Upper lobe of left lung (tissue), 4 donors: ENCODE measurements around the gene NOD1.

Experiments
- EP300 ChIP-seq, 4 donors: sonication (generic); formaldehyde crosslinking; IDR thresholded peaks; one replicate each; pipeline ENCODE4 v1.5.1; 2017; ENCODE audit warnings: antibody characterized with exemption in 4 of 4, control low read depth in 2 of 4
- POLR2A ChIP-seq, 4 donors: fragments of 450-650 bp; IDR thresholded peaks; one replicate each; pipeline ENCODE4 v1.5.1; 2016 to 2017; ENCODE audit warnings: antibody characterized with exemption in 4 of 4, mild to moderate bottlenecking in 2 of 4
- POLR2AphosphoS5 ChIP-seq, 2 donors: sonication (generic); formaldehyde crosslinking; IDR thresholded peaks; one replicate each; pipeline ENCODE4 v1.5.1; 2017; ENCODE audit warnings: antibody characterized with exemption in 2 of 2
- TF ChIP-seq, protein P1 (sequence below), 6 experiments: fragments of 450-650 bp in 4 of 6; fragments of 200-600 bp in 2 of 6; sonication (generic) in 2 of 6; IDR thresholded peaks; one replicate each; pipeline ENCODE4 v1.5.1; 2016 to 2019; ENCODE audit warnings: antibody characterized with exemption in 6 of 6

DNA sequence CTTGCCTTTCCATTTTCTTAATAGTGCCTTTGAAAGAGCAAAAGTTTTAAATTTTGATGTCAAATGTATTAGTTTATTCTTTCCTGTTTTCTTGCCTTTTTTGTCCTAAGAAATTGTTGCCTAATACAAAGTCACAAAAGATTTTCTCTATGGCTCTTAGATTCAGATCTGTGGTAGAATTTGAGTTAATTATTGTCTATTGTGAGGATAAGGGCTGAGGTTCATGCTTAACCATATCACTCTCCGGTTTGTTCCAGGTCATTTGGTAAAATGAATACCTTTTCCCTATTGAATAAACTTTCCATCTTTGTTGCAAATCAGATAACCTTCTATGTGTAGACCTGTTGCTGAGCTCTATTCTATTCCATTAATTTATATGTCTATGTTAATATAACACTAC lies 96.0 kb downstream of the NOD1 start:
- TF ChIP-seq POLR2A (IDR thresholded peaks at IDR 0.05): no peak
- TF ChIP-seq, protein P1, sequence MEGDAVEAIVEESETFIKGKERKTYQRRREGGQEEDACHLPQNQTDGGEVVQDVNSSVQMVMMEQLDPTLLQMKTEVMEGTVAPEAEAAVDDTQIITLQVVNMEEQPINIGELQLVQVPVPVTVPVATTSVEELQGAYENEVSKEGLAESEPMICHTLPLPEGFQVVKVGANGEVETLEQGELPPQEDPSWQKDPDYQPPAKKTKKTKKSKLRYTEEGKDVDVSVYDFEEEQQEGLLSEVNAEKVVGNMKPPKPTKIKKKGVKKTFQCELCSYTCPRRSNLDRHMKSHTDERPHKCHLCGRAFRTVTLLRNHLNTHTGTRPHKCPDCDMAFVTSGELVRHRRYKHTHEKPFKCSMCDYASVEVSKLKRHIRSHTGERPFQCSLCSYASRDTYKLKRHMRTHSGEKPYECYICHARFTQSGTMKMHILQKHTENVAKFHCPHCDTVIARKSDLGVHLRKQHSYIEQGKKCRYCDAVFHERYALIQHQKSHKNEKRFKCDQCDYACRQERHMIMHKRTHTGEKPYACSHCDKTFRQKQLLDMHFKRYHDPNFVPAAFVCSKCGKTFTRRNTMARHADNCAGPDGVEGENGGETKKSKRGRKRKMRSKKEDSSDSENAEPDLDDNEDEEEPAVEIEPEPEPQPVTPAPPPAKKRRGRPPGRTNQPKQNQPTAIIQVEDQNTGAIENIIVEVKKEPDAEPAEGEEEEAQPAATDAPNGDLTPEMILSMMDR (IDR thresholded peaks at IDR 0.05): no peak
- TF ChIP-seq EP300 (IDR thresholded peaks at IDR 0.05): no peak
- TF ChIP-seq POLR2AphosphoS5 (IDR thresholded peaks at IDR 0.05): no peak
